ENCODE data around the gene HOXA6. TPM values are rescaled to one million over a fixed set of nuclear protein-coding genes. Genes with fewer than 3 reads are reported as not detected.

HOXA6 gene
- total RNA-seq, 1 donor from 2014 or later: 15.3 TPM

DNA sequence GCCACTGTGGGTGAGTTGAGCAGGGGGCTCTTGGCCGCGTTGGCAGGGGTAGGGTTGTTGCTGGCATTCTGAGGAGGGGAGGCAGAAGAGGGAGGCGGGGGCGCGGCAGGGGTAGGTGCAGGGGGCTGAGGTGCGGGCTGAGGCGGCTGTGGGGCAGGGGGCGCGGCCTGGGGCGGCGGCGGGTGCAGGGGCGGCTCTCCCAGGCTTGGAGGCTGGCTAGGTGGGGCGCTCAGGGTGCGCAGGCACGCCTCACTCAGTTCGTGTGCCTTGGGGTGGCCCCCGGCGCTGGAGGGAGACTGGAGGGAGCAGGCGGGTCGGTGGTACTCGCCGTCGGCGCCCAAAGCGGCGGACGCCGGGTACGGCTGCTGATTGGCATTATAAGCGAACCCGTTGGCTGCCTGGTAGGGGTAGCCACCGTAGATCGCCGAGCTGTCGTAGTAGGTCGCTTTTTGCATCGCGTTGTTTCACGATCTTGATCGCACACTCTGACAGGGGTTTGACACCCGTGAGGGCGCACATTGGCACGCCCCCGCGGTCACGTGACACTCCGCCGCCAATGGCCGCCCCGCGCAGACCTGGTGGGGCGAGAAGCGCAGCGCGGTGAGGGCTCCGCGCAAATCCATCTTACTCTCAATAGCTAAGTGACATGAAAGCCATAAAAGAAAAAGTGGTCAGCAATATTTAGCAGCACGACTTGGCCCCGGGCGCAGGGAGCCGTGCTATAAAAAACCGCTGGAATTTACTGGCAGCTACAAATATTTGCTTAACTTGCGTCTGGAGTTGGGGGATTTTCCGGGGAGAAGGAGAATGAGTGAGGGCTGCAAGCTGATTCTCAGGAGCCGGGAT, 37.2 kb downstream of the HOXA6 start:
- Histone ChIP-seq H3K9me3 (no peaks in the 10 kb centered on the region), H3K4me1 (peaks cover 12 to 25% of the 10 kb centered on the region in 2 donors), H3K36me3 (no peaks in the 10 kb centered on the region), H3K4me3 (peak overlapping the region; percentile 40 to 63), H3K27me3 (no peaks in the 10 kb centered on the region), H3K27ac (peak overlapping the region; percentile 89 to 97)
- TF ChIP-seq, protein P1, sequence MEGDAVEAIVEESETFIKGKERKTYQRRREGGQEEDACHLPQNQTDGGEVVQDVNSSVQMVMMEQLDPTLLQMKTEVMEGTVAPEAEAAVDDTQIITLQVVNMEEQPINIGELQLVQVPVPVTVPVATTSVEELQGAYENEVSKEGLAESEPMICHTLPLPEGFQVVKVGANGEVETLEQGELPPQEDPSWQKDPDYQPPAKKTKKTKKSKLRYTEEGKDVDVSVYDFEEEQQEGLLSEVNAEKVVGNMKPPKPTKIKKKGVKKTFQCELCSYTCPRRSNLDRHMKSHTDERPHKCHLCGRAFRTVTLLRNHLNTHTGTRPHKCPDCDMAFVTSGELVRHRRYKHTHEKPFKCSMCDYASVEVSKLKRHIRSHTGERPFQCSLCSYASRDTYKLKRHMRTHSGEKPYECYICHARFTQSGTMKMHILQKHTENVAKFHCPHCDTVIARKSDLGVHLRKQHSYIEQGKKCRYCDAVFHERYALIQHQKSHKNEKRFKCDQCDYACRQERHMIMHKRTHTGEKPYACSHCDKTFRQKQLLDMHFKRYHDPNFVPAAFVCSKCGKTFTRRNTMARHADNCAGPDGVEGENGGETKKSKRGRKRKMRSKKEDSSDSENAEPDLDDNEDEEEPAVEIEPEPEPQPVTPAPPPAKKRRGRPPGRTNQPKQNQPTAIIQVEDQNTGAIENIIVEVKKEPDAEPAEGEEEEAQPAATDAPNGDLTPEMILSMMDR (IDR thresholded peaks at IDR 0.05): no peak
- DNase-seq (ENCODE audit: low spot score in 2 of 2): peak in 1 of 2 donors; percentile 91
- intact Hi-C loops (cut with DNase I): loop anchor here (2.0 to 10.0 kb wide), 3 partner anchors 552 to 1304 kb away; partner anchors contain the start of genes CREB5 and HIBADH

DNA sequence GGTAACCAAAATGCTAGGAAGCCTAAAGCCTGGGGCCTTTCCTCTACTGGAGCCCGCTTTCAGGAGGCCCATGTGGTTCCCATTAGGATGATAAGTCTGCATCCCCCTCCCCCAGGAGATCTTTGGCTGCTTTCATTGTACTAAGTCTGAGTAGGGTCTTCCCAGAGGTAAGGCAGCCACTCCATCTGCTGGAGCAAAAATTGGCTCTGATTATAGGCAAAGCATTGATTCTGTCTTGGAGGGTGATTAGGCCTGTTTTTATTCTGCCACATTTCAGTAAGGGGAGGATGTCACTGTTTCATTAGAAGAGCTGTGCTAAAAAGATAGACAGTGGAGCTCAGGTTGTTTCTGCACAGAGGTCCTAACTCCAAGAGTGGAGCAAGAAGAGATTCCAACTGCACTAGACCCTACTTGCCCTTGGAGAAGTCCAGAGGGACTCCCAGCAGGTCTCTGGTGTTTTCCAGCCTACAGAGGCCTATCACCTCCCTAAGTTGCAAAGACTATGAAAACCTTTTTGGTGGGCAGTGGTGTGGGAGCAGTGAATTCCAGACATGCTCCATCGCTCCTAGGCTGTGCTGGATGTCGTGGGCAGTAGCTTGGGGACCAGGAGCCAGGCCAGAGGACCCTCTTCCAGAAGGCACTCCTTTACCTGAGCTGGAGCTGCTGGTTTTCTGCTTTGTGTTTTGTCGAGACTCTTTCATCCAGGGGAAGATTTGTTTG, 37.9 kb downstream of the HOXA6 start:
- TF ChIP-seq, protein P1 (IDR thresholded peaks at IDR 0.05): no peak
- Histone ChIP-seq H3K27ac (peak overlapping the region; percentile 89 to 97), H3K4me1 (peaks cover 12 to 30% of the 10 kb centered on the region in 2 donors), H3K9me3 (no peaks in the 10 kb centered on the region), H3K27me3 (no peaks in the 10 kb centered on the region), H3K36me3 (no peaks in the 10 kb centered on the region), H3K4me3 (peak overlapping the region; percentile 40 to 79)
- intact Hi-C loops (cut with DNase I): loop anchor here (2.0 to 10.0 kb wide), 3 partner anchors 553 to 1305 kb away; partner anchors contain the start of genes CREB5 and HIBADH
- no peak for DNase-seq (ENCODE audit: low spot score in 2 of 2)

DNA sequence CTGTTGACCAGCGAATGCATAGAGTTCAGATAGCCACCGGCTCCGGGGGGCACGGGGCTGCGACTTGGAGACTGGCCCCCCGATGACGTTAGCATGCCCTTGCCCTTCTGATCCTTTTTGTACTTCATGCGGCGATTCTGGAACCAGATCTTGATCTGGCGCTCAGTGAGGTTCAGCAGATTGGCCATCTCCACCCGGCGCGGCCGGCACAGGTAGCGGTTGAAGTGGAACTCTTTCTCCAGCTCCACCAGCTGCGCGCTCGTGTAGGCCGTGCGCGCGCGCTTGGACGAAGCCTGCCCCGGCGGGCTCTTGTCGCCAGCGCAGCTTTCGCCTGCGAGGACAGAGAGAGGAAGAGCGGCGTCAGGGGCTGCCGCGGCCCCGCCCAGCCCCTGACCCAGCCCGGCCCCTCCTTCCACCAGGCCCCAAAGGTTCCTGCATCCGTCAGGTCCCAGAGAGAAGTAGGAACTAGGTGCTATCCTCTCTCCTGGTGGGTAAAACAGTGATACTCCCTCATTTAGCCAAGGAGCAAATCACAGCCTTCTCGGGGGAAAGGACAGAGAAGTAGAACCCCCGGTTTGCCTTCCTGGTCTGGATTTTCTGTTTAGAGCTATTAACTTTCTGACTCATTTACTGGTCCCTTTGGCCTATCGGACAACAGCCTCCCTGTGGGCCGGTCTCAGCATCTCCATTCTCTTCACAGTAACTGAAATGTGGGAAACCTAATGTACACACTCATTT, 39.0 kb downstream of the HOXA6 start:
- no peaks in the 10 kb centered on the region for H3K36me3 ChIP-seq
- TF ChIP-seq, protein P1 (IDR thresholded peaks at IDR 0.05): no peak
- no peaks in the 10 kb centered on the region for H3K9me3 ChIP-seq
- H3K4me1 ChIP-seq: peaks cover 12 to 30% of the 10 kb centered on the region in 2 donors
- no peaks in the 10 kb centered on the region for H3K27me3 ChIP-seq
- DNase-seq (ENCODE audit: low spot score in 2 of 2): peak in 1 of 2 donors; percentile 71
- peak overlapping the region; percentile 41 to 79 for H3K4me3 ChIP-seq
- intact Hi-C loops (cut with DNase I): no loop called here
- H3K27ac ChIP-seq: peak overlapping the region; percentile 89 to 97

DNA sequence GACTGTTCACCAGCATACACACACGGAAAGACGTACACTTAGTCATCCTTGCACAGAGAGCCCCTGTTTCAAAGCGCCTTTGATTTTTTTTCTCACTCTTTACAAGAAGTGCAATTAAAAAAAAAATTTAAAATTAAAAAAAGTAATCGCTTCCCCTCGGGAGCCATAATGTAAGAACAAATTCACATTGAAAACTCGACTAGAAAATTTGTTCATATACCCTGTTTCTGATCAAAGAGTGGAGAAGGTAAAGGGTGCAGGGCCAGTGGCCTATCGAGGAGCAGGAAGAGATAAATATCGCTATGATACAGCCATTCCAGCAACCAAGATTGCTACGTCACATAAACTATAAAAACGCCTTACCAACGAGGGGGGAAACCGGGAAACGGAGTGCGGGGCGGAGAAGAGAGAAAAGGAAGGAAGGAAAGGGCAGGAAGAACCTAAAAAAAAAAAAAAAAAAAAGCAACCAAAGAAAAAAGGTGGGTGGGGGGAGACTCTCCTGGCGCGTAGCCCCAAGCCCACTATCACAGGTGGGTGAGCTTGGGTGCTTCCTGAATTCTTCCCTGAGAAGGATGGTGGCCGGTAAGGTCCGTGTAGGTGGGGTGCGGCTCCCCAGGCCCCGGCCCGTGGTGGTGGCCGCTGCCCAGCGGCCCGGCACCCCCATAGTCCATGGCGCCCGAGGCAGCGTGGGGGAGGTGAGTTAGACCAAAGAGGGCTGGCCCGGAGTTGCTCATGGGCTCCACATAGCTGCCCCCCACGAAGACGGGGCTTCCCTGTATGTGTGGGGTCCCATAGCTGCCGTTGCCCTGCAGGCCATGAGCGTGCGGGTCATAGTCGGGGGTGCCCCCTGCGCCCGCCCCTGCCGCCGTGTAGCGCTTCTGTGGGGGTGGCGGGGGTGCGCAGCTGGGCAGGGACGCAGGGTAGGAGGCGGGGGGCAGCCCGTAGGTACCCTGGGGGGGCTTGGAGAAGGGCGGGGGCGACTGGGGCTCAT, 39.9 kb downstream of the HOXA6 start:
- H3K36me3 ChIP-seq: no peaks in the 10 kb centered on the region
- H3K27me3 ChIP-seq: no peaks in the 10 kb centered on the region
- peak in 1 of 2 donors; percentile 75 for DNase-seq (ENCODE audit: low spot score in 2 of 2)
- TF ChIP-seq, protein P1 (IDR thresholded peaks at IDR 0.05): no peak
- H3K27ac ChIP-seq: peak overlapping the region; percentile 89 to 97
- H3K9me3 ChIP-seq: no peaks in the 10 kb centered on the region
- peak overlapping the region; percentile 46 to 79 for H3K4me3 ChIP-seq
- peaks cover 12 to 30% of the 10 kb centered on the region in 2 donors for H3K4me1 ChIP-seq
- intact Hi-C loops (cut with DNase I): no loop called here

All from ascending aorta (tissue), 2 donors.